Neural progenitor cell (in vitro differentiated cells): ENCODE measurements around the gene KDF1. TPM values are rescaled to one million over a fixed set of nuclear protein-coding genes. Genes with fewer than 3 reads are reported as not detected.
A peak's percentile ranks its signal among the peaks of the same experiment; 100 is the strongest.

Experiments used
- DNase-seq: peaks from one replicate; pipeline ENCODE4 v3.0.0-alpha.2; 2016; ENCODE audit warnings: low spot score
- H2AFZ ChIP-seq: fragments of 200-600 bp; sonication (generic); replicated peaks from 2 replicates; pipeline ENCODE4 v1.6.1; 2016; ENCODE audit warnings: antibody characterized with exemption
- H3F3A ChIP-seq: fragments of 200-600 bp; sonication (generic); 2 replicates; pipeline ENCODE4 v1.6.1; 2016; ENCODE audit warnings: antibody characterized with exemption, low read depth
- H3K27ac ChIP-seq: fragments of 200-600 bp; sonication (generic); 2 replicates; pipeline ENCODE4 v1.5.1; 2016; ENCODE audit warnings: mild to moderate bottlenecking
- H3K27me3 ChIP-seq: fragments of 200-600 bp; sonication (generic); 2 replicates; pipeline ENCODE4 v1.6.1; 2016; ENCODE audit warnings: mild to moderate bottlenecking, moderate library complexity
- H3K36me3 ChIP-seq: fragments of 200-600 bp; sonication (generic); 2 replicates; pipeline ENCODE4 v1.5.1; 2016
- H3K4me1 ChIP-seq: fragments of 200-600 bp; sonication (generic); 2 replicates; pipeline ENCODE4 v1.6.1; 2016; ENCODE audit warnings: mixed run types
- H3K4me2 ChIP-seq: fragments of 200-600 bp; sonication (generic); 2 replicates; pipeline ENCODE4 v1.6.1; 2016
- H3K4me3 ChIP-seq: fragments of 200-600 bp; sonication (generic); 2 replicates; pipeline ENCODE4 v1.5.1; 2016
- H3K79me2 ChIP-seq: fragments of 200-600 bp; sonication (generic); 2 replicates; pipeline ENCODE4 v1.6.1; 2016; ENCODE audit warnings: low read depth
- H3K9ac ChIP-seq: fragments of 200-600 bp; sonication (generic); 2 replicates; pipeline ENCODE4 v1.6.1; 2016
- H3K9me3 ChIP-seq: fragments of 200-600 bp; sonication (generic); 2 replicates; pipeline ENCODE4 v1.5.1; 2016; ENCODE audit warnings: low read depth
- H4K20me1 ChIP-seq: fragments of 200-600 bp; sonication (generic); 2 replicates; pipeline ENCODE4 v1.6.1; 2016; ENCODE audit warnings: low read depth
- H3K27ac Mint-ChIP-seq: 3 replicates; pipeline ENCODE4 v1.8.0; 2021; ENCODE audit warnings: mixed read lengths
- H3K27me3 Mint-ChIP-seq: 2 replicates; pipeline ENCODE4 v1.8.0; 2022; ENCODE audit warnings: low read depth, mild to moderate bottlenecking, inconsistent platforms, moderate library complexity, mixed read lengths; ENCODE audit not compliant: insufficient read depth
- H3K36me3 Mint-ChIP-seq: 3 replicates; pipeline ENCODE4 v1.8.0; 2021; ENCODE audit warnings: mixed read lengths
- H3K4me1 Mint-ChIP-seq: 3 replicates; pipeline ENCODE4 v1.8.0; 2021; ENCODE audit warnings: mixed read lengths
- H3K4me3 Mint-ChIP-seq: 3 replicates; pipeline ENCODE4 v1.8.0; 2021; ENCODE audit warnings: mild to moderate bottlenecking, moderate library complexity, mixed read lengths
- H3K9me3 Mint-ChIP-seq: 3 replicates; pipeline ENCODE4 v1.8.0; 2020; ENCODE audit warnings: mixed read lengths
- CTCF ChIP-seq: fragments of 200-600 bp; sonication (generic); IDR thresholded peaks from 2 replicates; pipeline ENCODE4 v1.5.1; 2017; ENCODE audit warnings: antibody characterized with exemption, mild to moderate bottlenecking
- EZH2 ChIP-seq: fragments of 200-600 bp; sonication (generic); IDR thresholded peaks from 2 replicates; pipeline ENCODE4 v1.6.1; 2017; ENCODE audit warnings: antibody characterized with exemption, mild to moderate bottlenecking, moderate library complexity
- EZH2phosphoT487 ChIP-seq: fragments of 200-600 bp; sonication (generic); IDR thresholded peaks from 2 replicates; pipeline ENCODE4 v1.6.1; 2017; ENCODE audit warnings: antibody characterized with exemption
- total RNA-seq: library from RNA; depleted of rRNA; stranded (reverse); fragments of >200 nt; gene quantifications from 2 replicates; pipeline ENCODE4 v1.2.3, GENCODE V29; 2015; ENCODE audit warnings: low replicate concordance

Gene KDF1
- total RNA-seq, 1 donor from 2014 or later: not detected

- Histone ChIP-seq H3K27me3 (no peaks in the 10 kb centered on the region), H3K4me1 (no peaks in the 10 kb centered on the region), H3K9me3 (no peaks in the 10 kb centered on the region), H3K36me3 (peaks cover 12% of the 10 kb centered on the region), H3F3A (peaks cover 4% of the 10 kb centered on the region), H4K20me1 (peaks cover 7% of the 10 kb centered on the region), H3K4me3 (no peak overlapping the region), H3K9ac (no peak overlapping the region), H3K79me2 (peaks cover 79% of the 10 kb centered on the region), H3K4me2 (no peak overlapping the region), H2AFZ (no peak overlapping the region), H3K27ac (no peak overlapping the region)
- Mint-ChIP-seq H3K36me3 (peaks cover 33% of the 10 kb centered on the region), H3K4me1 (no peaks in the 10 kb centered on the region), H3K4me3 (no peak overlapping the region), H3K27me3 (no peaks in the 10 kb centered on the region), H3K27ac (no peak overlapping the region), H3K9me3 (no peaks in the 10 kb centered on the region)
- no peak for TF ChIP-seq EZH2phosphoT487
- no peak for TF ChIP-seq CTCF
- DNase-seq: no peak
Measured at GRCh38 chr1:26932531-26932930, 27.7 kb downstream of the KDF1 start.

- H2AFZ ChIP-seq: no peak overlapping the region
- H3K36me3 ChIP-seq: peaks cover 15% of the 10 kb centered on the region
- DNase-seq: no peak
- no peak overlapping the region for H3K9ac ChIP-seq
- peaks cover 9% of the 10 kb centered on the region for H3F3A ChIP-seq
- H3K4me1 Mint-ChIP-seq: peaks cover 23% of the 10 kb centered on the region
- H3K27ac ChIP-seq: no peak overlapping the region
- H3K27ac Mint-ChIP-seq: no peak overlapping the region
- H4K20me1 ChIP-seq: peaks cover 30% of the 10 kb centered on the region
- H3K9me3 ChIP-seq: no peaks in the 10 kb centered on the region
- H3K27me3 Mint-ChIP-seq: peaks cover 4% of the 10 kb centered on the region
- H3K4me3 ChIP-seq: no peak overlapping the region
- peaks cover 26% of the 10 kb centered on the region for H3K36me3 Mint-ChIP-seq
- H3K79me2 ChIP-seq: peaks cover 68% of the 10 kb centered on the region
- H3K9me3 Mint-ChIP-seq: no peaks in the 10 kb centered on the region
- H3K4me2 ChIP-seq: no peak overlapping the region
- H3K4me1 ChIP-seq: peaks cover 6% of the 10 kb centered on the region
- H3K4me3 Mint-ChIP-seq: no peak overlapping the region
- TF ChIP-seq EZH2 (no peak), CTCF (no peak), EZH2phosphoT487 (no peak)
- H3K27me3 ChIP-seq: no peaks in the 10 kb centered on the region
Measured at GRCh38 chr1:26923711-26924110, 36.6 kb downstream of the KDF1 start.

- Histone ChIP-seq H3K4me2 (peak overlapping the region; percentile 86), H3F3A (peaks cover 9% of the 10 kb centered on the region), H3K27me3 (no peaks in the 10 kb centered on the region), H2AFZ (no peak overlapping the region), H3K4me1 (peaks cover 6% of the 10 kb centered on the region), H3K27ac (no peak overlapping the region), H4K20me1 (peaks cover 30% of the 10 kb centered on the region), H3K9me3 (no peaks in the 10 kb centered on the region), H3K9ac (no peak overlapping the region), H3K79me2 (peaks cover 60% of the 10 kb centered on the region), H3K36me3 (peaks cover 7% of the 10 kb centered on the region), H3K4me3 (peak overlapping the region; percentile 69)
- Mint-ChIP-seq H3K4me3 (peak overlapping the region; percentile 96), H3K27me3 (peaks cover 4% of the 10 kb centered on the region), H3K27ac (no peak overlapping the region), H3K36me3 (peaks cover 20% of the 10 kb centered on the region), H3K4me1 (peaks cover 23% of the 10 kb centered on the region), H3K9me3 (no peaks in the 10 kb centered on the region)
- TF ChIP-seq CTCF: no peak
- no peak for TF ChIP-seq EZH2
- no peak for TF ChIP-seq EZH2phosphoT487
- DNase-seq: no peak
Measured at GRCh38 chr1:26922901-26923300, 37.4 kb downstream of the KDF1 start.

GRCh38 chr1:26922431-26922729 lies 37.9 kb downstream of the KDF1 start:
- H3K4me1 Mint-ChIP-seq: peaks cover 23% of the 10 kb centered on the region
- Histone ChIP-seq H4K20me1 (peaks cover 30% of the 10 kb centered on the region), H3K9ac (peak overlapping the region; percentile 76), H3K36me3 (peaks cover 4% of the 10 kb centered on the region), H3K27me3 (no peaks in the 10 kb centered on the region), H3K4me3 (peak overlapping the region; percentile 69), H3K27ac (no peak overlapping the region), H2AFZ (no peak overlapping the region), H3F3A (peaks cover 9% of the 10 kb centered on the region), H3K9me3 (no peaks in the 10 kb centered on the region), H3K79me2 (peaks cover 55% of the 10 kb centered on the region), H3K4me2 (peak overlapping the region; percentile 86), H3K4me1 (peaks cover 6% of the 10 kb centered on the region)
- peaks cover 4% of the 10 kb centered on the region for H3K27me3 Mint-ChIP-seq
- no peaks in the 10 kb centered on the region for H3K9me3 Mint-ChIP-seq
- peaks cover 16% of the 10 kb centered on the region for H3K36me3 Mint-ChIP-seq
- peak overlapping the region; percentile 96 for H3K4me3 Mint-ChIP-seq
- DNase-seq: no peak
- TF ChIP-seq EZH2 (no peak), EZH2phosphoT487 (no peak), CTCF (no peak)
- no peak overlapping the region for H3K27ac Mint-ChIP-seq
